T47D (cell line): Measurements from ENCODE around the gene LMO1.

Experiments
- DNase-seq, 2 experiments: peaks; one replicate each; pipeline versions ENCODE4 v3.0.0 to v3.0.0-alpha.2; 2011 to 2012; ENCODE audit warnings: low read depth in 1 of 2, low spot score in 1 of 2
- JUND ChIP-seq: IDR thresholded peaks from 2 replicates; pipeline ENCODE4 v1.6.1; 2012; ENCODE audit warnings: low read depth
- in situ Hi-C: cut with HindIII; loops from 2 replicates; pipeline ENCODE4 v1.10.0; 2016; ENCODE audit warnings: low sequenced_read_pairs, low pct_unique_long_range_greater_than_20kb

Gene LMO1

GRCh38 chr11:8266246-8267241 is 2.9 kb upstream of the LMO1 start:
- in situ Hi-C loops = no loop called here
- no peak for TF ChIP-seq JUND
- no peak for DNase-seq

GRCh38 chr11:8265681-8266241 is 2.1 kb upstream of the LMO1 start:
- no peak for TF ChIP-seq JUND
- no peak for DNase-seq
- in situ Hi-C loops = no loop called here

GRCh38 chr11:8263109-8263768 is 439 bp downstream of the LMO1 start:
- no peak for TF ChIP-seq JUND
- in situ Hi-C loops = no loop called here
- no peak for DNase-seq

- no peak for TF ChIP-seq JUND
- in situ Hi-C loops = no loop called here
- peak; percentile 53 to 54 for DNase-seq
Measured at GRCh38 chr11:8262552-8263108, 1.0 kb downstream of the LMO1 start.

- DNase-seq = no peak
- in situ Hi-C loops = no loop called here
- TF ChIP-seq JUND = no peak
Measured at GRCh38 chr11:8261921-8262551, 1.6 kb downstream of the LMO1 start.

GRCh38 chr11:8261291-8261690 is 2.4 kb downstream of the LMO1 start:
- DNase-seq = no peak
- in situ Hi-C loops = no loop called here
- no peak for TF ChIP-seq JUND

- DNase-seq = no peak
- no peak for TF ChIP-seq JUND
- in situ Hi-C loops = no loop called here
Measured at GRCh38 chr11:8260202-8260966, 3.3 kb downstream of the LMO1 start.

- in situ Hi-C loops = no loop called here
- no peak for DNase-seq
- no peak for TF ChIP-seq JUND
Measured at GRCh38 chr11:8259306-8259959, 4.2 kb downstream of the LMO1 start.

- in situ Hi-C loops = no loop called here
- no peak for DNase-seq
Measured at GRCh38 chr11:8258784-8259183, 4.9 kb downstream of the LMO1 start.

GRCh38 chr11:8258289-8258688 is 5.4 kb downstream of the LMO1 start:
- no peak for DNase-seq
- in situ Hi-C loops = no loop called here
- TF ChIP-seq JUND = no peak

More at GRCh38 chr11:8258784-8259183, 4.9 kb downstream of the LMO1 start:
- no peak for TF ChIP-seq JUND

GRCh38 chr11:8257003-8257664 is 6.5 kb downstream of the LMO1 start:
- DNase-seq = no peak
- in situ Hi-C loops = no loop called here
- TF ChIP-seq JUND = no peak
